ENCODE results near the gene LAG3.

Gene LAG3

DNA sequence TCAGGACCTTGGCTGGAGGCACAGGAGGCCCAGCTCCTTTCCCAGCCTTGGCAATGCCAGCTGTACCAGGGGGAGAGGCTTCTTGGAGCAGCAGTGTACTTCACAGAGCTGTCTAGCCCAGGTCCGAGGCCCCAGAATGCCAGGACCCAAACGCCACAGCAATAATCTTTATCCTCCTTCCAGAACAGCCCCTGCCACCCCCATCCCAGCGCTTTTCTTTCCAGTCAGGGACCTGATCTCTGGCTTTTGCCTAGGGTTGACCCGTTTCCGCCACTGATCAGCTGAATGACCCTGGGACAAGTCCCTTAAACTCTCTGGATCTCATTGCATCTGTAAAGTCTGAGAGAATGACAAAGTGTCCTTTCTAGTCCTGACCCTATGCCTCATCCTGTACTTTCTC lies 5.1 kb downstream of the LAG3 start:
- no peak for TF ChIP-seq TAF1 (IDR thresholded peaks at IDR 0.05; ENCODE audit: borderline replicate concordance, insufficient read depth, low read length)
- TF ChIP-seq POLR2AphosphoS5 (IDR thresholded peaks at IDR 0.05; ENCODE audit: low read depth, low read length) = no peak
- TF ChIP-seq FOXP2 (optimal IDR thresholded peaks at IDR 0.05; ENCODE audit: borderline replicate concordance, extremely low read depth, extremely low read length, insufficient read depth) = no peak
- TF ChIP-seq, protein P1, sequence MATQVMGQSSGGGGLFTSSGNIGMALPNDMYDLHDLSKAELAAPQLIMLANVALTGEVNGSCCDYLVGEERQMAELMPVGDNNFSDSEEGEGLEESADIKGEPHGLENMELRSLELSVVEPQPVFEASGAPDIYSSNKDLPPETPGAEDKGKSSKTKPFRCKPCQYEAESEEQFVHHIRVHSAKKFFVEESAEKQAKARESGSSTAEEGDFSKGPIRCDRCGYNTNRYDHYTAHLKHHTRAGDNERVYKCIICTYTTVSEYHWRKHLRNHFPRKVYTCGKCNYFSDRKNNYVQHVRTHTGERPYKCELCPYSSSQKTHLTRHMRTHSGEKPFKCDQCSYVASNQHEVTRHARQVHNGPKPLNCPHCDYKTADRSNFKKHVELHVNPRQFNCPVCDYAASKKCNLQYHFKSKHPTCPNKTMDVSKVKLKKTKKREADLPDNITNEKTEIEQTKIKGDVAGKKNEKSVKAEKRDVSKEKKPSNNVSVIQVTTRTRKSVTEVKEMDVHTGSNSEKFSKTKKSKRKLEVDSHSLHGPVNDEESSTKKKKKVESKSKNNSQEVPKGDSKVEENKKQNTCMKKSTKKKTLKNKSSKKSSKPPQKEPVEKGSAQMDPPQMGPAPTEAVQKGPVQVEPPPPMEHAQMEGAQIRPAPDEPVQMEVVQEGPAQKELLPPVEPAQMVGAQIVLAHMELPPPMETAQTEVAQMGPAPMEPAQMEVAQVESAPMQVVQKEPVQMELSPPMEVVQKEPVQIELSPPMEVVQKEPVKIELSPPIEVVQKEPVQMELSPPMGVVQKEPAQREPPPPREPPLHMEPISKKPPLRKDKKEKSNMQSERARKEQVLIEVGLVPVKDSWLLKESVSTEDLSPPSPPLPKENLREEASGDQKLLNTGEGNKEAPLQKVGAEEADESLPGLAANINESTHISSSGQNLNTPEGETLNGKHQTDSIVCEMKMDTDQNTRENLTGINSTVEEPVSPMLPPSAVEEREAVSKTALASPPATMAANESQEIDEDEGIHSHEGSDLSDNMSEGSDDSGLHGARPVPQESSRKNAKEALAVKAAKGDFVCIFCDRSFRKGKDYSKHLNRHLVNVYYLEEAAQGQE (IDR thresholded peaks at IDR 0.05; ENCODE audit: insufficient read depth in 1 of 2, low read depth in 2 of 2, low read length in 2 of 2) = no peak
- no peak for TF ChIP-seq SIN3A (IDR thresholded peaks at IDR 0.05; ENCODE audit: borderline replicate concordance, insufficient read depth, low read length)

DNA sequence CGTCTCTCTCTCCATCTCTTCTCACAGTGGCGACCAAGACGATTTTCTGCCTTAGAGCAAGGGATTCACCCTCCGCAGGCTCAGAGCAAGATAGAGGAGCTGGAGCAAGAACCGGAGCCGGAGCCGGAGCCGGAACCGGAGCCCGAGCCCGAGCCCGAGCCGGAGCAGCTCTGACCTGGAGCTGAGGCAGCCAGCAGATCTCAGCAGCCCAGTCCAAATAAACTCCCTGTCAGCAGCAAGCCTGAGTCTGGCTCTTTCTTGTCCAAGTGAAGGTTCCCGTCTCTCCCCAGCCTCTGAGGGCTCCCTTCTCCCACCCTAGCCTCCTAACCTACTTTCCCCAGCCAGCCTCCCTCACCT lies 5.9 kb downstream of the LAG3 start:
- TF ChIP-seq POLR2AphosphoS5 (IDR thresholded peaks at IDR 0.05; ENCODE audit: low read depth, low read length) = no peak

DNA sequence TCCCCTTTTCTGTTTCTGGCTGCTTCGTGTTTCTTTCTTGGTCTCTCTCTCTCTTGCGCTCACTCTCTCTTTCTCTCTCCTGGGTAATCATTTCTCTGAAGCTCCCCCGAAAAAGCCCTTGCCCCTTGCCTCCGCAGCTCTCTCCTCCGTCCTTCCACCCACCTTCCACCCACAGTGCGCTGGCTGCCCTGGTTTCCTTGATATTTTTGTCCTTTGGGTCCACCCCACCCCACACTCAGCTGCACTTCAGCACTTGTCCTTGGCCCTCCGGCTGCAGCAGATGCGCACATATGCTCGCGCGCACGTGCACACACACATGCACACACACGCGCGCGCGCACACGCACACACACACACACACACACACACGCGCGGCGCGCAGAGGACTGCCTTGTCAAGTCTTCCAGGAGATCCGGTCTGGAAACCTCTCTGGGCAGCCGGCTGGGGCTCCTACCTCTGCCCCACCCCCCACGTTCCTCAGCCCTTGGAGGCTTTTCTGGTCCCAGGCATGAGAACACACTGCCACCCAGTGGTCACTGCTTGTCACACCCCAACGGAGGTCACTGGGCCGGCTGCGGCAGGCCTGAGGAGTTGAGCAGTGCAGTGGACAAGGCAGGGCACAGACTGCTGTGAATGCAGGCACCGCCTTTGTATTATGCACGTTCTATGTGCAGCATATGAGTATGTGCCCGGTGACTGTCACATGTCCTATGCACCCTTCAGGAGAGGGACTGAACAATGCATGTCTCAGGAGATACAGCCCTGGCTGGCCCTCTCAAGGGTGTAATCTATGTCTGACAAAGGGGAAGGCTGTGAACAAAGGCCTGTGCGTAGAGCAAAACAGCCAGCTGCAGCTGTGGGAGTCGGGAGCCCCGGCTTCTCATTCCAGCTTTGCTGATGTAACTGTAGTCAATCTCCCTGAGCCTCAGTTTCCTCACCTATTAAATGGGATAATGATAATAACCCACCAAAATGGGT lies 6.5 kb downstream of the LAG3 start:
- TF ChIP-seq TAF1 (IDR thresholded peaks at IDR 0.05; ENCODE audit: borderline replicate concordance, insufficient read depth, low read length) (peak; percentile 66; the same call in 1 of the 2 replicates), SIN3A (IDR thresholded peaks at IDR 0.05; ENCODE audit: borderline replicate concordance, insufficient read depth, low read length) (peak; percentile 92), POLR2AphosphoS5 (IDR thresholded peaks at IDR 0.05; ENCODE audit: low read depth, low read length) (peak; percentile 46), FOXP2 (optimal IDR thresholded peaks at IDR 0.05; ENCODE audit: borderline replicate concordance, extremely low read depth, extremely low read length, insufficient read depth) (peak; percentile 80)
- TF ChIP-seq, protein P1 (IDR thresholded peaks at IDR 0.05; ENCODE audit: insufficient read depth in 1 of 2, low read depth in 2 of 2, low read length in 2 of 2) = 0 out of 4 replicates have a peak, but pooled peaks of 1 of the 2 experiments have one; percentile 55

DNA sequence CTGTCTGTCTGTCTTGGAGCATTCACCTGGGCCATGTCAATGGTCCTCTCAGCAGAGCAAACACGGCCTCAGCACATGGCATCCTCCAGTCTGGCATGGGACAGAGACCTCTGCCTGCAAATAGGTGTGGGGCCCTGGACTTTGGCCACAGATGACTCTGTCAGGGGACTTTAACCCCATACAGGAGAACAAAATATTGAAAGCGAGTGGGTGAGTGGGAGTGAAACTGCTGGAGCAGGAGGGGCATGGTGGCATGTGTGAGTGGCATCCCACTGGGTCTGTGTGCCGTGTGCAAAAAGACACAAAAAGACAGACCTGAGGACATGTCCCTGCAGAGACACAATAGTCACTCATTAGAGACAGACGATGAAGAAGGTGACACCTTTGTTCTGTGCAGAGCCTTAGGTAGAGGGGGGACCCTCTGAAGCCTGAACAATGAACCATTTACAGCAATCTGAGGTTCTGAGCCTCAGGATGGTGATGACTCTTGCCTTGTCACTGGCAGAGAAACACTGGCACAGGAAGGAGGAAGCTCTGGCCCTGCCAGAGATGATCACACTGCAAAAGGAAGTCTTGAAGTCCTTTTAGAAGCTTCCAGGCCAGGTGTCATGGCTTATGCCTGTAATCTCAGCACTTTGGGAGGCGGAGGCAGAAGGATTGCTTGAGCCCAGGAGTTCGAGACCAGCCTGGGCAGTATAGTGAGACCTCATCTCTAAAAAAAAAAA lies 7.5 kb downstream of the LAG3 start:
- TF ChIP-seq, protein P1 (IDR thresholded peaks at IDR 0.05; ENCODE audit: insufficient read depth in 1 of 2, low read depth in 2 of 2, low read length in 2 of 2) = no peak
- no peak for TF ChIP-seq TAF1 (IDR thresholded peaks at IDR 0.05; ENCODE audit: borderline replicate concordance, insufficient read depth, low read length)
- no peak for TF ChIP-seq POLR2AphosphoS5 (IDR thresholded peaks at IDR 0.05; ENCODE audit: low read depth, low read length)
- TF ChIP-seq SIN3A (IDR thresholded peaks at IDR 0.05; ENCODE audit: borderline replicate concordance, insufficient read depth, low read length) = no peak
- no peak for TF ChIP-seq FOXP2 (optimal IDR thresholded peaks at IDR 0.05; ENCODE audit: borderline replicate concordance, extremely low read depth, extremely low read length, insufficient read depth)

DNA sequence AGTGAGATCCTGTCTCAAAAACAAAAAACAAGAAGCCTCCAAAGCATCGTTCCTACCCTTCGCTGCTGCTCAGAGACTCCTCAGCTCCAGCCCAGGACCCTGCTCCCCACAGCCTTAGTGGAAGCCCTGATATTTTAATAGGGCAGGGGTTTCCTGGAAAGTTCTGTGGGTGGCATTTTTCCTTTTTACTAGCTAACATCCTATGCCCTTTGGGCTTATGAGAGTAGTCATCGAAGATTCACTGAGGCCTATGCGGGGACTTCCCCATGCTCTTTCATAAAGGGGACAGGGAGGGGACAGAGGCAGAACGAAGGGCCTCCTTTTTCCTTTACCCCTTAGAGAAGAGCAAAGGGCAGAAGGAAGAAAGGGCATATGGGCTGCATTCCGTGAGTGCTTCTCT lies 8.3 kb downstream of the LAG3 start:
- no peak for TF ChIP-seq POLR2AphosphoS5 (IDR thresholded peaks at IDR 0.05; ENCODE audit: low read depth, low read length)

DNA sequence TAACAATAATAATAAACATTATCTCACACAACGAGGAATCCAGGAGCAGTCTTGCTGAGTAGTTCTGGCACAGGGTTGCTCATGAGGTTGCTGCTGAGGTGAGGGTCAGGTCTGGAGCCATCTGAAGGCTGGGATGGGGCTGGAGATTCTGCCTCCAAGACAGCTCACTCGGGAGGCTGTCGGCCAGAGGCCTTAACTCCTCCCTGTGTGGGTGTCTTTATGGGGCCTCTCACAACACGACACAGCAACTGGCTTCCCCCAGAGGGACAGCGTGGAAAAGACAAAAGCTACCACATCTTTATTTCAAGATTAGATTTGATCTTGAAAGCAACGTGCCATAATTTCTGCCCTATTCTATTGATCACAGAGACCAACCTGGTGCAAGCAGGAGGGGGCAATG lies 9.8 kb downstream of the LAG3 start:
- TF ChIP-seq, protein P1 (IDR thresholded peaks at IDR 0.05; ENCODE audit: insufficient read depth in 1 of 2, low read depth in 2 of 2, low read length in 2 of 2) = no peak
- TF ChIP-seq TAF1 (IDR thresholded peaks at IDR 0.05; ENCODE audit: borderline replicate concordance, insufficient read depth, low read length) (no peak), FOXP2 (optimal IDR thresholded peaks at IDR 0.05; ENCODE audit: borderline replicate concordance, extremely low read depth, extremely low read length, insufficient read depth) (no peak), SIN3A (IDR thresholded peaks at IDR 0.05; ENCODE audit: borderline replicate concordance, insufficient read depth, low read length) (no peak), POLR2AphosphoS5 (IDR thresholded peaks at IDR 0.05; ENCODE audit: low read depth, low read length) (no peak)
